GM12801 (cell line): ENCODE data around the gene AK6.

Source experiments
- TF ChIP-seq, protein P1 (sequence below): IDR thresholded peaks from one replicate; pipeline ENCODE4 v1.5.1; 2011; ENCODE audit warnings: control low read depth; ENCODE audit not compliant: insufficient read length; ENCODE audit errors: extremely low read depth

Gene AK6

DNA sequence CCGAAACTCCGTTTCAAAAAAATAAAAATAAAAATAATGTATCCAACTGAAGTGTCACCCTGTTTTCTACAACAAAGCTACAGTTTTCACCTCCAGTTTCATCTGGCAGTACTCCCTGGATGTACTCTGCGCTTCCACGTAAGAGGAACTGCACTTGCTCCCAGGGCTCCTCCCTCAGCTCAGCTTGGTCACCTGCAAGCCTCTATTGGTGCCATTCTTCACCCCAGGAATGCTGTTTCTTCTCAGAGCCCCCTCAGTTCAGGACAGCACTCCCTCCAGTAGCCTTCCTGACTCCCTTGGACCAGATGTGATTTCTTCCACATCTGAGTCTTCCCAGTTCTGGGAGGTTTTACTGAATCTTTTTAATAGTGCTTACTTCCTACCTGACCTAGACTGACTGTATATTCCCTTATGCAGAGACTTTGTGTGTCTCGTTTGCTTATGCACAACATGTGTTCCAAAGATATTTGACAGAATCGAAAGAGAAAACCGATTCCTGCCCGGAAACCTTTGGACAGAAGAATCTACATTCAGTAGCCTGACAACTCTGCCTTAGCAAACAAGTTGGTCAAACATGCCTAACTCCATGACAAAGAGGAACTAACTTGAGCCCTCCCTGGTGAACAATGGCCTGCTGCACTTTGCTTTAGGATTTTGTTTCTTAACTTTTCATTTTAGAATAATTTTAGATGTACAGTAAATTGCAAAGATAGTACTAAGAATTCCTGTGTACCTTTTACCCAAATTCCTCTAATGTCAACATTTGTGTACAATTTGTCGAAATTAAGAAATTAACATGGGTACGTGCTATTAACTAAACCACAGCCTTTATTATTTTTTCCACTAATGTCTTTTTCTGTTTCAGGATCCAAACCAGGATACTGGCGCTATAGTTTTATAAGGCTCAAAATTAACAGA lies 37.5 kb downstream of the AK6 start:
- TF ChIP-seq, protein P1, sequence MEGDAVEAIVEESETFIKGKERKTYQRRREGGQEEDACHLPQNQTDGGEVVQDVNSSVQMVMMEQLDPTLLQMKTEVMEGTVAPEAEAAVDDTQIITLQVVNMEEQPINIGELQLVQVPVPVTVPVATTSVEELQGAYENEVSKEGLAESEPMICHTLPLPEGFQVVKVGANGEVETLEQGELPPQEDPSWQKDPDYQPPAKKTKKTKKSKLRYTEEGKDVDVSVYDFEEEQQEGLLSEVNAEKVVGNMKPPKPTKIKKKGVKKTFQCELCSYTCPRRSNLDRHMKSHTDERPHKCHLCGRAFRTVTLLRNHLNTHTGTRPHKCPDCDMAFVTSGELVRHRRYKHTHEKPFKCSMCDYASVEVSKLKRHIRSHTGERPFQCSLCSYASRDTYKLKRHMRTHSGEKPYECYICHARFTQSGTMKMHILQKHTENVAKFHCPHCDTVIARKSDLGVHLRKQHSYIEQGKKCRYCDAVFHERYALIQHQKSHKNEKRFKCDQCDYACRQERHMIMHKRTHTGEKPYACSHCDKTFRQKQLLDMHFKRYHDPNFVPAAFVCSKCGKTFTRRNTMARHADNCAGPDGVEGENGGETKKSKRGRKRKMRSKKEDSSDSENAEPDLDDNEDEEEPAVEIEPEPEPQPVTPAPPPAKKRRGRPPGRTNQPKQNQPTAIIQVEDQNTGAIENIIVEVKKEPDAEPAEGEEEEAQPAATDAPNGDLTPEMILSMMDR: no peak

DNA sequence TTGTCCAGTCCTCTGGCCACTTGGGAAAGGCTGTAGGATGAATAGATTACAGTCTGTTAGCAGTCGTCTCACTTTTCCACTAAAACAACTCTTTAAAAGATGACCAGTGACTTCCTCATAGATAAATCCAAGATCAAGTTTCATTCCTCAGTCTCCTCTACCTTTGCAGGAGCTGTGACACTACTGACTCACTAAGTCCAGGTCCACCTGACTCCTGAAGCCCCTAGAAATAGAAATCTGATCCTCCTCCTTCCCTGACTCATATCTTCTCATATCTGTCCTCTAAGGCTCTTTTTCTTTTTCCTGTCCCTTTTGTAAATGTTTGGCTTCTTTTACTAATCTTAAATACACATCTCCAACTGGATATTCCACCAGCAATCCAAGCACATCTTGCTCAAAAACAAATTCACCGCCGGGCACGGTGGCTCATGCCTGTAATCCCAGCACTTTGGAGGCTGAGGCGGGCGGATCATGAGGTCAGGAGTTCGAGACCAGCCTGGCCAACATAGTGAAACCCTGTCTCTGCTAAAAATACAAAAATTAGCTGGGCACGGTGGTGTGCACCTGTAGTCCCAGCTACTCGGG lies 39.3 kb downstream of the AK6 start:
- TF ChIP-seq, protein P1: no peak

DNA sequence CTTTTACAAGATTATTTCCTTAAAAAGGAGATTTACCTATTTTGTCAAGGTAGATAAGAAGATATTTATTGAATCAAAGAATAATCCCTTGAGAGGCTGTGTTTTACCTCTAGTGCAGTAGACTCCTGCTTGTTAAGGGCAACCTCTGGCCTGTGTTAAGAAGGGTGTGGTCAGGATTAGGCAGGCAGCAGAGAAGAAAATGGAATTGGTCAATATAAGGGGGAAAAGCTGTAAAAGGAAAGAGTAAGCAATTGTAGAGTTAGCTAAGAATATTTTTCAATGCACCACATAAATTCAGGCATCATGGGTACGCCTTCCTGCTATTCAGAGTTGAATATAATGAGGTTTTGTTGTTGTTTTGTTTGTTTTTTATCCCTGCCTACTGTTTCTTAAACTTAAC lies 43.0 kb downstream of the AK6 start:
- TF ChIP-seq, protein P1: no peak

DNA sequence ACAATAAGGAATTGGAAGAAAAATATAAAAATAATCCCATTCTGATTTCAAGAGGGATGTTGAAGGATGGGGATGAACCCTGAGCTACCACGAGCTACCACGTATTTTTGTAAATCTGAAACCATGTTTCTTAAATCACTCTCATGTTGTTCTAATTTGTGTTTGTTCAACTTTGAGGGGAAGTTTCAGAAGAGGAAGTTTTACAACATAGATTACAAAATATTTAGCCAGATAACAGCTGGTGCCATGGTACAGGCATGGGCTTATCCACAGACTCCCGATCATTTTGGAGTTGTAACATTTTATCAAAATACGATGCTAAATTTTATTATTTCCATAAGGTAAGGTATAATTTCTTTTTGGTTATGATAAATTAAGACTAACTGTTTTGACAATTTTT lies 51.9 kb downstream of the AK6 start:
- TF ChIP-seq, protein P1: no peak

DNA sequence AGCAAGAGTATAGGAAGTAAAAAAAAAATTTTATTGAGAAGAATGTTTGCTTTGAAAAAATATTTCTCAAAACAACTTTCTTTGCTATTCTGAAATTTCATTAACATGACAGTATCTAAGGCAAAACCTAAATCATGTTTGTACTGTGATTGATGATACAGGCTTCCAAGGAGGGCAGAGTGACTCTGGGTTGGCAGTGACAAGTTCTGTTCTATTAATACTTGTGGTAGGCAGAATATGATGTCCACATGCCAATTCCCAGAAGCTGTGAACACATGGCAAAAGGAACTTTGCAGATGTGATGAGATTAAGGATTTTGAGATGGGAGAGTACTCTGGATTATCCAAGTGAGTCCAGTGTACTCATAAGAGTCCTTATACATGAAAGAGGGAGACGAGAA lies 53.3 kb downstream of the AK6 start:
- TF ChIP-seq, protein P1: no peak

DNA sequence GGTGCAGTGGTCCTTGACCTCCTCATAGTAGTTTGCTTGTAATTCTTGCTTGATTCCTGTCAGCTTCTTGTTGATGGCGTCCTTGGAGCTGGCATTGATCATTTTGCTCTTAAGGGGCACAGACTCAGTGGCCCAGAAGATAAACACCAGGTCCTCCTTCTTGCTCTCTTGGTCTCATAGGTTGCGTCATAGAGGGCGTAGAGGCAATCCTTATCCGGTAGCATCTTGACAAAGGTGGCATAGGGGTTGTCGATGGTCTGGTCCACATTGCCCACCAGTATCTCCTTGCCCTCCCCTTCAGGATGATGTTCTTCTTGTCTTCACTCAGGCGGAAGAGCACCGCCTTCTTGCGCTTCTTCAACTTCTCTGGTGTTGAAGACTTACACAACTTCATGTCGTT lies 55.9 kb downstream of the AK6 start:
- TF ChIP-seq, protein P1: no peak

DNA sequence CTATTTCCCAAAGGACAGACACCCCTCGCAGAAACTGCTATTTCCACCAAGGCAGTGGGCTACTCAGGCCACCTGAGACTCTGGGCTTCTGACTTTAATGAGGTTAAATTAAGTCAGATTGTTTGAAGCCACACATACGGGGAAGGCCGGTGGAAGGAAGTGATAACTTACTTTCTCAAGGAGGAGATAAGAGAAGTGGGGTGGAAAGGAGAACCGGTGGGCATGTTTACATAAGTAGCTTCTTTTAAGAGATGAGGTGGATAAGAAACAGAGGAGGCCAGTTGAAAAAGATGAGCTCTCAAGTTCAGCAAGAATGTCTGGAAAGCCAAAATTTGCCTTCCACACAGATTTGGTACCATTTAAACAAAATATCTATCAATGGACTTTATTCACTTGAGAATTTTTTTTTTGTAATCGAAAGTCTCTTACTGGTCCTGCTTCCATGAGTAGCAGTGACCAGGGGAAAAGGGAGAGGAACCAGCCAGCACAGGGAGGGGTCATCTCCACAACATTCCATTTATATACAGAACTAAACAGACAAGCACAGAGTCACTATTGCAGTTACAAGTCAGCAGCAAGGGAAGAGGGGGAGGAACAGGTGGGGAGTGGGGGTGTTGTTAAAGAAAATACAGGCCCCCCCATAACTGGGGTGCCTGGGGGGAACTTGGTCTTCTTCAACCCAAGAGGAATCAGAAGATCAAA lies 56.7 kb downstream of the AK6 start:
- TF ChIP-seq, protein P1: no peak
